Mesendoderm (in vitro differentiated cells): ENCODE measurements around the gene CST11.
A peak's percentile ranks its signal among the peaks of the same experiment; 100 is the strongest.

Experiments used
- DNase-seq: peaks from one replicate; pipeline ENCODE4 v3.0.0; 2013
- H2AK5ac ChIP-seq: 2 replicates; pipeline ENCODE4 v1.6.1; 2013; ENCODE audit warnings: low read length, inconsistent platforms
- H2BK120ac ChIP-seq: 2 replicates; pipeline ENCODE4 v1.6.1; 2013; ENCODE audit warnings: low read depth, mild to moderate bottlenecking, low read length, moderate library complexity, mixed read lengths
- H2BK15ac ChIP-seq: replicated peaks from 2 replicates; pipeline ENCODE4 v1.6.1; 2013; ENCODE audit warnings: low read depth, mild to moderate bottlenecking, moderate library complexity
- H2BK5ac ChIP-seq: 2 replicates; pipeline ENCODE4 v1.6.1; 2013; ENCODE audit warnings: low read length, inconsistent platforms
- H3K18ac ChIP-seq: 2 replicates; pipeline ENCODE4 v1.6.1; 2013; ENCODE audit warnings: mild to moderate bottlenecking, low read length, mixed read lengths
- H3K23ac ChIP-seq: one replicate; pipeline ENCODE4 v1.6.1; 2013; ENCODE audit warnings: low read length
- H3K27ac ChIP-seq: 2 replicates; pipeline ENCODE4 v1.5.1; 2013; ENCODE audit warnings: low read depth, mild to moderate bottlenecking, inconsistent platforms, low read length, moderate library complexity
- H3K27me3 ChIP-seq: 2 replicates; pipeline ENCODE4 v1.6.1; 2013; ENCODE audit warnings: low read length, control low read depth, mild to moderate bottlenecking, inconsistent platforms; ENCODE audit not compliant: insufficient read depth, poor library complexity
- H3K36me3 ChIP-seq: 2 replicates; pipeline ENCODE4 v1.6.1; 2013; ENCODE audit warnings: low read length, inconsistent platforms; ENCODE audit not compliant: control insufficient read depth, insufficient read depth
- H3K4ac ChIP-seq: one replicate; pipeline ENCODE4 v1.6.1; 2013; ENCODE audit warnings: low read depth, mild to moderate bottlenecking, low read length, moderate library complexity
- H3K4me1 ChIP-seq: 2 replicates; pipeline ENCODE4 v1.6.1; 2013; ENCODE audit warnings: low read depth, low read length, inconsistent platforms; ENCODE audit not compliant: control insufficient read depth
- H3K4me2 ChIP-seq: 2 replicates; pipeline ENCODE4 v1.6.1; 2013; ENCODE audit warnings: low read length
- H3K4me3 ChIP-seq: 2 replicates; pipeline ENCODE4 v1.5.1; 2013; ENCODE audit warnings: mild to moderate bottlenecking, low read length
- H3K56ac ChIP-seq: one replicate; pipeline ENCODE4 v1.6.1; 2013; ENCODE audit warnings: low read length
- H3K79me1 ChIP-seq: 2 replicates; pipeline ENCODE4 v1.6.1; 2013; ENCODE audit warnings: low read length, inconsistent platforms
- H3K79me2 ChIP-seq: 2 replicates; pipeline ENCODE4 v1.6.1; 2013; ENCODE audit warnings: mild to moderate bottlenecking, low read length; ENCODE audit not compliant: control insufficient read depth, insufficient read depth
- H3K9ac ChIP-seq: 2 replicates; pipeline ENCODE4 v1.6.1; 2013; ENCODE audit warnings: low read length, inconsistent platforms
- H4K5ac ChIP-seq: one replicate; pipeline ENCODE4 v1.6.1; 2013; ENCODE audit warnings: low read length
- H4K8ac ChIP-seq: one replicate; pipeline ENCODE4 v1.6.1; 2013; ENCODE audit warnings: low read depth, mild to moderate bottlenecking, control low read depth, low read length, moderate library complexity
- WGBS: extraction: QIAGEN DNeasy Blood & Tissue Kit; methylation state at CpG from one replicate; pipeline ENCODE4 v1.1.7; 2013; ENCODE audit warnings: low lambda C conversion rate, missing lambda C conversion rate; ENCODE audit not compliant: insufficient coverage; ENCODE audit errors: extremely low coverage; 5-methylcytosine and 5-hydroxymethylcytosine counted together

Gene CST11

DNA sequence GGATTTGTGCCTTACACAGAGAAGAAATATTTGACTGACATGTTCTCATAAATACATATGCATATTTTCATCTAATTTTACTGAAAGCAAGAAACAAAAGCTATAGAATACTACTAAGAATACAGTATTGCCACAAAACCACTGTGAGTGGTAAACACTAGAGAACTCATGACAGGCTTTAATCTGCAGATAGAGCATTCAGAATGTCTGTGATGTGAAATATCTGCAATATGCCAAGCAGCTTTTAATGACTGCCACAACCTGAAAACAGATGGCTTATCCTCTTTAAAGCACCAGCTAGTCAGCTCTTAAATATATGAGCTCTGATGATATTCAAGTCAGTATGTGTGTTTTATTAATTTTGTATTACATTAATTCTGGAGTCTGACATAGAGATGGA lies 34.8 kb downstream of the CST11 start:
- Histone ChIP-seq H2BK15ac (no peak overlapping the region), H3K4me2 (no peak overlapping the region), H3K23ac (no peak overlapping the region), H3K18ac (no peak overlapping the region), H3K4me3 (no peak overlapping the region), H2BK5ac (no peak overlapping the region), H3K4me1 (peaks cover 4% of the 10 kb centered on the region), H3K79me1 (peaks cover 4% of the 10 kb centered on the region), H3K9ac (no peak overlapping the region), H4K5ac (no peak overlapping the region), H3K36me3 (no peaks in the 10 kb centered on the region), H3K27me3 (no peaks in the 10 kb centered on the region), H2AK5ac (no peak overlapping the region), H3K27ac (no peak overlapping the region), H2BK120ac (no peak overlapping the region), H3K56ac (no peak overlapping the region), H3K4ac (no peak overlapping the region), H4K8ac (no peak overlapping the region), H3K79me2 (peaks cover 10% of the 10 kb centered on the region)
- no peak for DNase-seq

DNA sequence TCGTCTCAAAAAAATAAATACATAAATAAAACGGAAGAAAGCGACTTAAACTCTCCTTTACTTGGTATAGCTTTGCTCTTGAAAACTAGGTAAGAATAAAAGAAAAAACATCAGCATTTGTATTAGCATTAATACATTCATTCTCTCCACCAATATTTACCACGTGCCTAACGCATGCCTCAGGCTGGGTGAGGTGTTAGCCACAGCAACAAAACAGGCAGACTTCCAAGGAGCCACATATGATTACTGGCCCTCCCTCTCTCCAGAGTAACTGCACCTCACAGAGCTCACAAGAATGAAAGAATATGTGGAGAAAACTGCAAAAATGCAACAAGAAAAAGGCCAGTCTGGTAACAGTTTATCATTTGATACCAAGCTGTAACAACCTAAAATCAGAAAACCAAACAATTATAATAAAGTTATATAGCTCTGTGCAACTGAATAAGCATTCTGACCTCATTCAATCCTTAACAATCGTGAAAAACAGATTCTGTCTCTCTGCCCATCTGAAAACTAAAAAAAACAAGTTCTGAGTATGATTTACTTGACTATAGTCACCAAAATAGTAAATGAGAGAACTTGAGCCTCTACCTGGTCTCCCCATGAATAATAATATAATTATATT lies 36.6 kb downstream of the CST11 start:
- Histone ChIP-seq H2BK15ac (no peak overlapping the region), H3K27me3 (no peaks in the 10 kb centered on the region)

DNA sequence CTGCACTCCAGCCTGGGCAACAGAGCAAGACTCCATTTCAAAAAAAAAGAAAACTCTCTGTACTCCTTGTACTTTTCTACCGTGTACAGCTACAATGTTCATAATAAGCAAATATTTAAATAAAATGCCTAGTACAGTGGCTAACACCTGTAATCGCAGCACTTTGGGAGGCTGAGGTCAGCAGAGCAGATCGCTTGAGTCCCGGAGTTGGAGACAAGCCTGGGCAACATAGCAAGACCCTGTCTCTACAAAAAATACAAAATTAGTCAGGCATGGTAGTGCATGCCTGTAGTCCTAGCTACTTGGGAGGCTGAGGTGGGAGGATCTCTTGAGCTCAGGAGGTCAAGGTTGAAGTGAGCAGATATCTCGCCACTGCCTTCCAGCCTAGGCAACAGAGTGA lies 37.1 kb downstream of the CST11 start:
- no peaks in the 10 kb centered on the region for H3K27me3 ChIP-seq
- peaks cover 18% of the 10 kb centered on the region for H3K79me2 ChIP-seq
- no peak overlapping the region for H3K18ac ChIP-seq
- no CpG with 5 or more reads among the region's 5 CpGs for WGBS
- no peak for DNase-seq
- no peak overlapping the region for H4K8ac ChIP-seq
- H3K4me2 ChIP-seq, result no peak overlapping the region
- peaks cover 9% of the 10 kb centered on the region for H3K79me1 ChIP-seq
- no peak overlapping the region for H4K5ac ChIP-seq
- H2BK15ac ChIP-seq, result no peak overlapping the region
- no peak overlapping the region for H2AK5ac ChIP-seq
- no peak overlapping the region for H2BK120ac ChIP-seq
- H3K23ac ChIP-seq, result no peak overlapping the region
- H3K56ac ChIP-seq, result no peak overlapping the region
- no peaks in the 10 kb centered on the region for H3K36me3 ChIP-seq
- peaks cover 4% of the 10 kb centered on the region for H3K4me1 ChIP-seq
- no peak overlapping the region for H3K27ac ChIP-seq
- H3K4ac ChIP-seq, result no peak overlapping the region
- no peak overlapping the region for H3K4me3 ChIP-seq
- H2BK5ac ChIP-seq, result no peak overlapping the region
- no peak overlapping the region for H3K9ac ChIP-seq

More for the DNA sequence above, 36.6 kb downstream of the CST11 start:
- Histone ChIP-seq H3K23ac (no peak overlapping the region), H4K5ac (no peak overlapping the region), H3K4me2 (no peak overlapping the region), H3K27ac (no peak overlapping the region), H3K79me1 (peaks cover 9% of the 10 kb centered on the region), H4K8ac (no peak overlapping the region), H3K56ac (no peak overlapping the region), H2BK120ac (no peak overlapping the region), H3K36me3 (no peaks in the 10 kb centered on the region), H3K4me1 (peaks cover 4% of the 10 kb centered on the region), H3K79me2 (peaks cover 18% of the 10 kb centered on the region), H2AK5ac (no peak overlapping the region), H3K4ac (no peak overlapping the region), H3K9ac (no peak overlapping the region), H3K18ac (no peak overlapping the region), H2BK5ac (no peak overlapping the region), H3K4me3 (no peak overlapping the region)
- no CpG with 5 or more reads among the region's 6 CpGs for WGBS
- DNase-seq, result peak; percentile 6

DNA sequence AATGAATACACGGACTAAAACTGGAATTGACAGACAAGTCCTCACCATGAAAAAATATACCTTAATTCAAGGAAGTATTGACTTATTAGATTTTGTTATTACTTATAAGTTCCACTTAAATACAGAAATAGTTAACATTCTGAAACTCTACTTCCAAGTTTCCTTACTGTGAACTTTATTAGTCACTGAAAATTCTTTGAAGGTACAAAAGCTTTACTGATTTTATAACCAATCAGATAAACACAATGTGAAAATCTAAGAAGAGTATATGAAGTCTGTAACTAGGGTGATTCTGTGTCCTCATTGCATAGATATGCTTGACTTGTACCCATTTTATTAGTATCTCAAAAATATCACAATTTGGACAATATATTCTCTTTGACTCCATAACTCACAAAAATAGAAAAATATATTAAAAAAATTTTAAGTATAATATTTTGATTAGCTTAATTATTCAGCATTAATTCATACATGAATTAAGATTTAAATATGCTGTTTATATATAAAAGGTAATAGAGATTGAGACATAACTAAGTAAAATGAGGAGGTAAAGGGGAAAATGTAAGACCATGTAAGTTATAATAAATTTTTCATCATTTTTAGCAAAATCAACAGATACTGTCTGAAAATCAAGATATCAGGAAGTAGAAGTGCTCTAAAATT lies 38.0 kb downstream of the CST11 start:
- Histone ChIP-seq H3K4me3 (no peak overlapping the region), H4K8ac (no peak overlapping the region), H2BK5ac (no peak overlapping the region), H3K56ac (no peak overlapping the region), H4K5ac (no peak overlapping the region), H3K27me3 (no peaks in the 10 kb centered on the region), H3K36me3 (no peaks in the 10 kb centered on the region), H2AK5ac (no peak overlapping the region), H2BK120ac (no peak overlapping the region), H3K79me1 (peaks cover 15% of the 10 kb centered on the region), H3K4ac (no peak overlapping the region), H3K9ac (no peak overlapping the region), H3K18ac (no peak overlapping the region), H3K27ac (no peak overlapping the region), H2BK15ac (no peak overlapping the region), H3K4me1 (peaks cover 1% of the 10 kb centered on the region), H3K4me2 (no peak overlapping the region), H3K23ac (no peak overlapping the region), H3K79me2 (peaks cover 25% of the 10 kb centered on the region)
- DNase-seq, result no peak
- WGBS, result no CpG with 5 or more reads among the region's 1 CpG

DNA sequence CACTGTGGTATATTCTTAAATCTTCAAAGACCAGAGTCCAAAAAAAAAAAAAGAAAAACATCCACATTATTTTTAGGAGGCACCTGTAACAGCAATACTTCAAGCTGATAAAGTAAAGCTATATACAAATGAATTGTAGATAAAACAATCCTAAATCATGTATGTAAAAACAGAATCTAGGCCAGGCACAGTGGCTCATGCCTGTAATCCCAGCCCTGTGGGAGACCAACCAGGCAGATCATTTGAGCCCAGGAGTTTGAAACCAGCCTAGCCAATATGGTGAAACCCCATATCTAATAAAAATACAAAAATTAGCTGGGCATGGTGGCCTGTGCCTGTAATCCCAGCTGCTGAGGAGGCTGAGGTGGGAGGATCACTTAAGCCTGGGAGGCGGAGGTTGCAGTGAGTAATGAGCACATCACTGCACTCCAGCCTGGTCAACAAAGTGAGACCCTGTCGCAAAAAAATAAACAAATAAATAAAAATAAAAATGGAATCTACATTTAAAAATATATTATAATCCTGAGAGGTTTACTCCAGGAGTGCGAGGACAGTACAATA lies 38.7 kb downstream of the CST11 start:
- Histone ChIP-seq H3K79me2 (peaks cover 26% of the 10 kb centered on the region), H3K4me2 (no peak overlapping the region), H3K27me3 (no peaks in the 10 kb centered on the region), H3K4me3 (no peak overlapping the region), H4K8ac (no peak overlapping the region), H3K18ac (no peak overlapping the region), H3K79me1 (peaks cover 15% of the 10 kb centered on the region), H3K23ac (no peak overlapping the region), H3K9ac (no peak overlapping the region), H2BK5ac (no peak overlapping the region), H2BK15ac (no peak overlapping the region), H2BK120ac (no peak overlapping the region), H2AK5ac (no peak overlapping the region), H3K4me1 (no peaks in the 10 kb centered on the region), H3K56ac (no peak overlapping the region), H3K36me3 (no peaks in the 10 kb centered on the region), H3K4ac (no peak overlapping the region), H4K5ac (no peak overlapping the region), H3K27ac (no peak overlapping the region)
- no CpG with 5 or more reads among the region's 3 CpGs for WGBS
- no peak for DNase-seq
